Spleen (tissue), 7 donors: ENCODE data around the gene CD34.
"Not testable (repeated sequence)": the region's sequence is repeated elsewhere in the genome, so short reads cannot be mapped to it uniquely, and the experiment has no call there.

Experiments
- CTCF ChIP-seq, 11 experiments: fragments of 200-600 bp in 7 of 11; fragments of 450-650 bp in 4 of 11; sonication (generic) in 4 of 11; IDR thresholded peaks in 8 of 11; conservative IDR thresholded peaks in 3 of 11; 1 replicate in 7 of 11; 2 replicates in 4 of 11; pipeline versions ENCODE4 v1.4.0 to v1.8.0; 2016 to 2021; ENCODE audit warnings: antibody characterized with exemption in 11 of 11, inconsistent platforms in 4 of 11, mild to moderate bottlenecking in 1 of 11
- POLR2A ChIP-seq, 3 donors: fragments of 450-650 bp; IDR thresholded peaks; one replicate each; pipeline ENCODE4 v1.5.1; 2017; ENCODE audit warnings: antibody characterized with exemption in 3 of 3, mild to moderate bottlenecking in 1 of 3
- donor health status: DM: no; HTN: no; CAD: no; lungs with moderate emphysema.
- donor health status: DM: no; HTN: no; CAD: no.
- donor health status: DM: no; HTN: no; CAD: no.

DNA sequence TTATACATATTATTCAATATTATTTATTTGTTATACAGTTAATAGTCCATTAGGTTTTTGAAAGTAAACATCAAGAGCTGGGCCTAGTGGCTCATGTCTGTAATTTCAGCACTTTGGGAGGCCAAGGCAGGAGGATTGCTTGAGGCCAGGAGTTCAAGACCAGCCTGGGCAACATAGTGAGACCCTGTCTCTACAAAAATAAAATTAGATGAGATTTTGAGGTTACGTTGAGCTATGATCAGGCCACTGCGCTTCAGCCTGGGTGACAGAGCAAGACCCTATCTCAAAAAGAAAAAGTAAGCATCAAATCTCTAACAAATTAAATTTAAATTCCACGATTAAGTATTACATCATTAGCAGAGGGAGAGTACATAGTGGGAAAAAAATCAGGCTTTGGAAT lies 15.0 kb upstream of the CD34 start:
- TF ChIP-seq CTCF (IDR thresholded peaks at IDR 0.05 in 8 of 11, conservative IDR thresholded peaks at IDR 0.05 in 3 of 11); POLR2A (IDR thresholded peaks at IDR 0.05): not testable (repeated sequence)
